HEK293 (cell line): ENCODE results near the gene NR2E3.

Experiments
- CTCF ChIA-PET: fragments of 350-600 bp; formaldehyde crosslinking; extraction: SDS; loops from one replicate; lab custom pipeline; 2021; ENCODE audit warnings: antibody characterized with exemption; lab: Yijun Ruan, JAX
- POLR2A ChIA-PET: fragments of 300-600 bp; formaldehyde crosslinking; extraction: SDS; loops from one replicate; lab custom pipeline; 2020; ENCODE audit warnings: antibody characterized with exemption, inconsistent platforms; lab: Yijun Ruan, JAX
- H3K27ac ChIP-seq: fragments of 200-500 bp; sonication (Bioruptor generic); 2 replicates; pipeline ENCODE4 v1.5.1; 2014; ENCODE audit warnings: low read depth, low read length, control low read depth, inconsistent platforms; ENCODE audit errors: extremely low read depth
- H3K36me3 ChIP-seq, 2 experiments: fragments of 200-500 bp in 1 of 2; sonication (Bioruptor generic) in 1 of 2; 1 replicate in 1 of 2; 2 replicates in 1 of 2; pipeline ENCODE4 v1.5.1; 2014 to 2017; ENCODE audit warnings: inconsistent platforms in 2 of 2, low read length in 2 of 2; ENCODE audit not compliant: control insufficient read depth in 2 of 2, insufficient read depth in 1 of 2
- H3K4me1 ChIP-seq: fragments of 200-500 bp; sonication (Bioruptor generic); 2 replicates; pipeline ENCODE4 v1.5.1; 2014; ENCODE audit warnings: mild to moderate bottlenecking, low read length, inconsistent platforms; ENCODE audit not compliant: control insufficient read depth, insufficient read depth
- H3K4me3 ChIP-seq: 2 replicates; pipeline ENCODE4 v1.5.1; 2011; ENCODE audit warnings: low read depth, mild to moderate bottlenecking, control low read depth, low read length, moderate library complexity
- H3K9me3 ChIP-seq: fragments of 200-500 bp; sonication (Bioruptor generic); 2 replicates; pipeline ENCODE4 v1.5.1; 2014; ENCODE audit warnings: low read depth, low read length, inconsistent platforms; ENCODE audit not compliant: control insufficient read depth, insufficient read depth
- BCL11B ChIP-seq: fragments of 450-650 bp; formaldehyde crosslinking; IDR thresholded peaks from 2 replicates; pipeline ENCODE4 v1.5.1; 2016; ENCODE audit warnings: low read depth, missing biosample characterization, missing genetic modification characterization
- HOXA7 ChIP-seq: sonication (generic); formaldehyde crosslinking; IDR thresholded peaks from 2 replicates; pipeline ENCODE4 v1.8.1; 2022; ENCODE audit warnings: missing genetic modification reagents, borderline replicate concordance
- HOXD13 ChIP-seq: sonication (generic); formaldehyde crosslinking; IDR thresholded peaks from 2 replicates; pipeline ENCODE4 v1.8.0; 2022; ENCODE audit warnings: missing genetic modification reagents, borderline replicate concordance
- IKZF3 ChIP-seq: fragments of 450-650 bp; IDR thresholded peaks from 2 replicates; pipeline ENCODE4 v1.5.0; 2018; ENCODE audit warnings: missing biosample characterization, mild to moderate bottlenecking, missing genetic modification characterization, moderate library complexity
- OSR2 ChIP-seq: fragments of 450-650 bp; formaldehyde crosslinking; IDR thresholded peaks from 2 replicates; pipeline ENCODE4 v1.5.1; 2016; ENCODE audit warnings: missing biosample characterization, missing genetic modification characterization
- ZBTB20 ChIP-seq: fragments of 450-650 bp; formaldehyde crosslinking; IDR thresholded peaks from 2 replicates; pipeline ENCODE4 v1.5.1; 2016; ENCODE audit warnings: missing biosample characterization, missing genetic modification characterization
- ZBTB21 ChIP-seq: fragments of 450-650 bp; formaldehyde crosslinking; IDR thresholded peaks from 2 replicates; pipeline ENCODE4 v1.5.1; 2017; ENCODE audit warnings: missing biosample characterization, missing genetic modification characterization
- ZEB2 ChIP-seq: fragments of 450-650 bp; formaldehyde crosslinking; IDR thresholded peaks from 2 replicates; pipeline ENCODE4 v1.5.1; 2016; ENCODE audit warnings: missing biosample characterization, missing genetic modification characterization
- ZFP3 ChIP-seq: fragments of 450-650 bp; formaldehyde crosslinking; IDR thresholded peaks from 2 replicates; pipeline ENCODE4 v1.5.1; 2016; ENCODE audit warnings: low read depth, missing biosample characterization, missing genetic modification characterization
- ZIC2 ChIP-seq: fragments of 450-650 bp; formaldehyde crosslinking; IDR thresholded peaks from 2 replicates; pipeline ENCODE4 v1.5.1; 2016; ENCODE audit warnings: missing biosample characterization, missing genetic modification characterization
- ZNF221 ChIP-seq: fragments of 450-650 bp; formaldehyde crosslinking; IDR thresholded peaks from 2 replicates; pipeline ENCODE4 v1.5.1; 2017; ENCODE audit warnings: missing biosample characterization, missing genetic modification characterization, borderline replicate concordance
- ZNF292 ChIP-seq: fragments of 450-650 bp; formaldehyde crosslinking; IDR thresholded peaks from 2 replicates; pipeline ENCODE4 v1.5.1; 2016; ENCODE audit warnings: low read depth, missing biosample characterization, missing genetic modification characterization, borderline replicate concordance
- ZNF341 ChIP-seq: fragments of 450-650 bp; formaldehyde crosslinking; IDR thresholded peaks from 2 replicates; pipeline ENCODE4; 2016; ENCODE audit warnings: low read depth, missing biosample characterization, missing genetic modification characterization
- ZNF391 ChIP-seq: fragments of 450-650 bp; formaldehyde crosslinking; IDR thresholded peaks from 2 replicates; pipeline ENCODE4 v1.5.1; 2016; ENCODE audit warnings: low read depth, missing biosample characterization, missing genetic modification characterization, borderline replicate concordance
- ZNF404 ChIP-seq: fragments of 450-650 bp; formaldehyde crosslinking; IDR thresholded peaks from 2 replicates; pipeline ENCODE4 v1.5.1; 2017; ENCODE audit warnings: missing biosample characterization, missing genetic modification characterization
- ZNF707 ChIP-seq: fragments of 450-650 bp; formaldehyde crosslinking; IDR thresholded peaks from 2 replicates; pipeline ENCODE4 v1.5.1; 2016; ENCODE audit warnings: missing biosample characterization, missing genetic modification characterization
- ZXDB ChIP-seq: fragments of 450-650 bp; formaldehyde crosslinking; IDR thresholded peaks from 2 replicates; pipeline ENCODE4 v1.5.1; 2016; ENCODE audit warnings: missing biosample characterization, missing genetic modification characterization
- TF ChIP-seq, protein P1 (sequence below): fragments of 450-650 bp; formaldehyde crosslinking; IDR thresholded peaks from 2 replicates; pipeline ENCODE4 v1.5.1; 2017; ENCODE audit warnings: missing biosample characterization, missing genetic modification characterization
- TF ChIP-seq, protein P2 (sequence below): fragments of 450-650 bp; formaldehyde crosslinking; IDR thresholded peaks from 2 replicates; pipeline ENCODE4 v1.5.1; 2016; ENCODE audit warnings: missing biosample characterization, missing genetic modification characterization
- TF ChIP-seq, protein P3 (sequence below): fragments of 450-650 bp; formaldehyde crosslinking; IDR thresholded peaks from 2 replicates; pipeline ENCODE4 v1.5.1; 2016; ENCODE audit warnings: missing biosample characterization, missing genetic modification characterization, borderline replicate concordance
- TF ChIP-seq, protein P4 (sequence below): fragments of 450-650 bp; IDR thresholded peaks from 2 replicates; pipeline ENCODE4 v1.5.1; 2018; ENCODE audit warnings: missing biosample characterization, mild to moderate bottlenecking, missing genetic modification characterization
- TF ChIP-seq, protein P5 (sequence below): fragments of 450-650 bp; formaldehyde crosslinking; IDR thresholded peaks from 2 replicates; pipeline ENCODE4 v1.5.1; 2016; ENCODE audit warnings: missing biosample characterization, missing genetic modification characterization
- TF ChIP-seq, protein P6 (sequence below): fragments of 450-650 bp; formaldehyde crosslinking; IDR thresholded peaks from 2 replicates; pipeline ENCODE4 v1.5.1; 2016; ENCODE audit warnings: missing biosample characterization, missing genetic modification characterization, low read depth

The NR2E3 gene

DNA sequence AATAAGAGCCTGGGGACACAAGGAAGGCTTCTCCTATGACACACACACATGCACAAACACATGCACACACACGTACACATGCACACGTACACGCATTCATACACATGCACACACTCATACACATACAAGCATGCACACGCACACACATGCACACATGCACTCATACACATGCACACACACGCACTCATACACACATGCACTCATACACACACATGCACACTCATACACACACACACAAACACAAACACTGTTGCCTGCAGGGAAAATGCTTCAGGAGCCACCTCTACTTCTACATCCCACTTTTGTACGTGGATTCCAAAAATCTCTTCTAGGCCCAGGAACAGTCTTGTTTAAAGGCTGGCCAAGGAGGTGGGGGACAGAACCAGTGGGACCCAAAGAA is 20.7 kb upstream of the NR2E3 start (continued):
- TF ChIP-seq BCL11B (tag by site-specific recombination) (no peak), OSR2 (tag by site-specific recombination) (no peak), ZNF292 (tag by site-specific recombination) (no peak)
- TF ChIP-seq, protein P1, sequence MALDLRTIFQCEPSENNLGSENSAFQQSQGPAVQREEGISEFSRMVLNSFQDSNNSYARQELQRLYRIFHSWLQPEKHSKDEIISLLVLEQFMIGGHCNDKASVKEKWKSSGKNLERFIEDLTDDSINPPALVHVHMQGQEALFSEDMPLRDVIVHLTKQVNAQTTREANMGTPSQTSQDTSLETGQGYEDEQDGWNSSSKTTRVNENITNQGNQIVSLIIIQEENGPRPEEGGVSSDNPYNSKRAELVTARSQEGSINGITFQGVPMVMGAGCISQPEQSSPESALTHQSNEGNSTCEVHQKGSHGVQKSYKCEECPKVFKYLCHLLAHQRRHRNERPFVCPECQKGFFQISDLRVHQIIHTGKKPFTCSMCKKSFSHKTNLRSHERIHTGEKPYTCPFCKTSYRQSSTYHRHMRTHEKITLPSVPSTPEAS = peak; percentile 97
- TF ChIP-seq, protein P2, sequence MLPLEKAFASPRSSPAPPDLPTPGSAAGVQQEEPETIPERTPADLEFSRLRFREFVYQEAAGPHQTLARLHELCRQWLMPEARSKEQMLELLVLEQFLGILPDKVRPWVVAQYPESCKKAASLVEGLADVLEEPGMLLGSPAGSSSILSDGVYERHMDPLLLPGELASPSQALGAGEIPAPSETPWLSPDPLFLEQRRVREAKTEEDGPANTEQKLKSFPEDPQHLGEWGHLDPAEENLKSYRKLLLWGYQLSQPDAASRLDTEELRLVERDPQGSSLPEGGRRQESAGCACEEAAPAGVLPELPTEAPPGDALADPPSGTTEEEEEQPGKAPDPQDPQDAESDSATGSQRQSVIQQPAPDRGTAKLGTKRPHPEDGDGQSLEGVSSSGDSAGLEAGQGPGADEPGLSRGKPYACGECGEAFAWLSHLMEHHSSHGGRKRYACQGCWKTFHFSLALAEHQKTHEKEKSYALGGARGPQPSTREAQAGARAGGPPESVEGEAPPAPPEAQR (tag by site-specific recombination) = no peak
- TF ChIP-seq, all 188 proteins: peak for 4

DNA sequence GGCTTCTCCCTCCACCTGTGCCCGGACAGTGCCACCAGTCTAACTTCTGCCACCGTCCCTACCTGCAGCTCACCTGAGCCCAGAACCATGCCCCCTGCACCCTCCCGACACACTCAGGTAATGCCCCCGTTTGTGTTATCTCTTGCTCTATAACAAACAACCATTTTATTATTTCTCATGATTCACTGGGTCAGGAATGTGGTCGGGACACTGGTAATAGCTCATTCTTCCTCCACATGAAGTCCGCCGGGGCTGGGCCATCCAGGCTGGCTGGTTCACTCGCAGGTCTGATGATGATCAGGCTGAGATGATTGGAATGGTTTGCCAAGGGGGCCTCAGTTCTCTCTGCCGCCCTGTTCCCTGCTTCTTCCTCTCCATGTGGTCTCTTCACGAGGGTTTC is 20.3 kb upstream of the NR2E3 start:
- Histone ChIP-seq H3K27ac (no peak overlapping the region), H3K4me3 (no peak overlapping the region), H3K36me3 (no peaks in the 10 kb centered on the region), H3K9me3 (no peaks in the 10 kb centered on the region), H3K4me1 (no peaks in the 10 kb centered on the region)
- ChIA-PET POLR2A (interaction anchor here (0.6 kb wide), 1 partner anchor 17 kb away, joined by 6 read pairs; no protein-coding TSS in a partner anchor), CTCF (interaction anchor here (0.9 to 4.4 kb wide), 6 partner anchors 9 to 374 kb away, joined by 3 to 32 read pairs (median 4); no protein-coding TSS in a partner anchor)
- no peak for TF ChIP-seq ZNF404 (tag by site-specific recombination)
- no peak for TF ChIP-seq ZNF391 (tag by site-specific recombination)
- no peak for TF ChIP-seq ZNF341 (tag by site-specific recombination)
- TF ChIP-seq ZBTB20 (tag by site-specific recombination) = no peak
- no peak for TF ChIP-seq ZXDB
- TF ChIP-seq ZEB2 (tag by site-specific recombination) = no peak
- no peak for TF ChIP-seq ZNF221 (tag by site-specific recombination)
- TF ChIP-seq, protein P3, sequence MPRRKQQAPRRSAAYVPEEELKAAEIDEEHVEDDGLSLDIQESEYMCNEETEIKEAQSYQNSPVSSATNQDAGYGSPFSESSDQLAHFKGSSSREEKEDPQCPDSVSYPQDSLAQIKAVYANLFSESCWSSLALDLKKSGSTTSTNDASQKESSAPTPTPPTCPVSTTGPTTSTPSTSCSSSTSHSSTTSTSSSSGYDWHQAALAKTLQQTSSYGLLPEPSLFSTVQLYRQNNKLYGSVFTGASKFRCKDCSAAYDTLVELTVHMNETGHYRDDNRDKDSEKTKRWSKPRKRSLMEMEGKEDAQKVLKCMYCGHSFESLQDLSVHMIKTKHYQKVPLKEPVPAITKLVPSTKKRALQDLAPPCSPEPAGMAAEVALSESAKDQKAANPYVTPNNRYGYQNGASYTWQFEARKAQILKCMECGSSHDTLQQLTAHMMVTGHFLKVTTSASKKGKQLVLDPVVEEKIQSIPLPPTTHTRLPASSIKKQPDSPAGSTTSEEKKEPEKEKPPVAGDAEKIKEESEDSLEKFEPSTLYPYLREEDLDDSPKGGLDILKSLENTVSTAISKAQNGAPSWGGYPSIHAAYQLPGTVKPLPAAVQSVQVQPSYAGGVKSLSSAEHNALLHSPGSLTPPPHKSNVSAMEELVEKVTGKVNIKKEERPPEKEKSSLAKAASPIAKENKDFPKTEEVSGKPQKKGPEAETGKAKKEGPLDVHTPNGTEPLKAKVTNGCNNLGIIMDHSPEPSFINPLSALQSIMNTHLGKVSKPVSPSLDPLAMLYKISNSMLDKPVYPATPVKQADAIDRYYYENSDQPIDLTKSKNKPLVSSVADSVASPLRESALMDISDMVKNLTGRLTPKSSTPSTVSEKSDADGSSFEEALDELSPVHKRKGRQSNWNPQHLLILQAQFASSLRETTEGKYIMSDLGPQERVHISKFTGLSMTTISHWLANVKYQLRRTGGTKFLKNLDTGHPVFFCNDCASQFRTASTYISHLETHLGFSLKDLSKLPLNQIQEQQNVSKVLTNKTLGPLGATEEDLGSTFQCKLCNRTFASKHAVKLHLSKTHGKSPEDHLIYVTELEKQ (tag by site-specific recombination) = no peak
- TF ChIP-seq, protein P2 (tag by site-specific recombination) = no peak
- no peak for TF ChIP-seq ZFP3 (tag by site-specific recombination)
- TF ChIP-seq HOXA7 (CRISPR knock-in tag) = no peak
- TF ChIP-seq, protein P4, sequence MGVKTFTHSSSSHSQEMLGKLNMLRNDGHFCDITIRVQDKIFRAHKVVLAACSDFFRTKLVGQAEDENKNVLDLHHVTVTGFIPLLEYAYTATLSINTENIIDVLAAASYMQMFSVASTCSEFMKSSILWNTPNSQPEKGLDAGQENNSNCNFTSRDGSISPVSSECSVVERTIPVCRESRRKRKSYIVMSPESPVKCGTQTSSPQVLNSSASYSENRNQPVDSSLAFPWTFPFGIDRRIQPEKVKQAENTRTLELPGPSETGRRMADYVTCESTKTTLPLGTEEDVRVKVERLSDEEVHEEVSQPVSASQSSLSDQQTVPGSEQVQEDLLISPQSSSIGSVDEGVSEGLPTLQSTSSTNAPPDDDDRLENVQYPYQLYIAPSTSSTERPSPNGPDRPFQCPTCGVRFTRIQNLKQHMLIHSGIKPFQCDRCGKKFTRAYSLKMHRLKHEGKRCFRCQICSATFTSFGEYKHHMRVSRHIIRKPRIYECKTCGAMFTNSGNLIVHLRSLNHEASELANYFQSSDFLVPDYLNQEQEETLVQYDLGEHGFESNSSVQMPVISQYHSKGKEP (tag by site-specific recombination) = no peak
- no peak for TF ChIP-seq ZNF707 (tag by site-specific recombination)
- TF ChIP-seq, protein P5, sequence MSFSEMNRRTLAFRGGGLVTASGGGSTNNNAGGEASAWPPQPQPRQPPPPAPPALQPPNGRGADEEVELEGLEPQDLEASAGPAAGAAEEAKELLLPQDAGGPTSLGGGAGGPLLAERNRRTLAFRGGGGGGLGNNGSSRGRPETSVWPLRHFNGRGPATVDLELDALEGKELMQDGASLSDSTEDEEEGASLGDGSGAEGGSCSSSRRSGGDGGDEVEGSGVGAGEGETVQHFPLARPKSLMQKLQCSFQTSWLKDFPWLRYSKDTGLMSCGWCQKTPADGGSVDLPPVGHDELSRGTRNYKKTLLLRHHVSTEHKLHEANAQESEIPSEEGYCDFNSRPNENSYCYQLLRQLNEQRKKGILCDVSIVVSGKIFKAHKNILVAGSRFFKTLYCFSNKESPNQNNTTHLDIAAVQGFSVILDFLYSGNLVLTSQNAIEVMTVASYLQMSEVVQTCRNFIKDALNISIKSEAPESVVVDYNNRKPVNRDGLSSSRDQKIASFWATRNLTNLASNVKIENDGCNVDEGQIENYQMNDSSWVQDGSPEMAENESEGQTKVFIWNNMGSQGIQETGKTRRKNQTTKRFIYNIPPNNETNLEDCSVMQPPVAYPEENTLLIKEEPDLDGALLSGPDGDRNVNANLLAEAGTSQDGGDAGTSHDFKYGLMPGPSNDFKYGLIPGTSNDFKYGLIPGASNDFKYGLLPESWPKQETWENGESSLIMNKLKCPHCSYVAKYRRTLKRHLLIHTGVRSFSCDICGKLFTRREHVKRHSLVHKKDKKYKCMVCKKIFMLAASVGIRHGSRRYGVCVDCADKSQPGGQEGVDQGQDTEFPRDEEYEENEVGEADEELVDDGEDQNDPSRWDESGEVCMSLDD (tag by site-specific recombination) = no peak
- TF ChIP-seq ZBTB21 (tag by site-specific recombination) = no peak
- no peak for TF ChIP-seq IKZF3 (tag by site-specific recombination)
- TF ChIP-seq, protein P6, sequence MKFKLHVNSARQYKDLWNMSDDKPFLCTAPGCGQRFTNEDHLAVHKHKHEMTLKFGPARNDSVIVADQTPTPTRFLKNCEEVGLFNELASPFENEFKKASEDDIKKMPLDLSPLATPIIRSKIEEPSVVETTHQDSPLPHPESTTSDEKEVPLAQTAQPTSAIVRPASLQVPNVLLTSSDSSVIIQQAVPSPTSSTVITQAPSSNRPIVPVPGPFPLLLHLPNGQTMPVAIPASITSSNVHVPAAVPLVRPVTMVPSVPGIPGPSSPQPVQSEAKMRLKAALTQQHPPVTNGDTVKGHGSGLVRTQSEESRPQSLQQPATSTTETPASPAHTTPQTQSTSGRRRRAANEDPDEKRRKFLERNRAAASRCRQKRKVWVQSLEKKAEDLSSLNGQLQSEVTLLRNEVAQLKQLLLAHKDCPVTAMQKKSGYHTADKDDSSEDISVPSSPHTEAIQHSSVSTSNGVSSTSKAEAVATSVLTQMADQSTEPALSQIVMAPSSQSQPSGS (tag by site-specific recombination) = no peak
- TF ChIP-seq ZIC2 (tag by site-specific recombination) = no peak
- no peak for TF ChIP-seq HOXD13
